Subcutaneous abdominal adipose tissue (tissue), 5 donors: Measurements from ENCODE around the gene RAB44.

Experiments
- H3K27ac ChIP-seq: one replicate; pipeline ENCODE4 v1.7.0; 2013; ENCODE audit warnings: low read depth, mild to moderate bottlenecking, inconsistent platforms, low read length, moderate library complexity
- H3K27me3 ChIP-seq, 5 donors: one replicate each; pipeline ENCODE4 v1.7.0; 2013; ENCODE audit warnings: low read length in 5 of 5, inconsistent platforms in 1 of 5; ENCODE audit not compliant: control insufficient read depth in 5 of 5, insufficient read depth in 4 of 5
- H3K36me3 ChIP-seq, 5 donors: one replicate each; pipeline ENCODE4 v1.7.0; 2013; ENCODE audit warnings: low read length in 5 of 5; ENCODE audit not compliant: control insufficient read depth in 5 of 5, insufficient read depth in 5 of 5
- H3K4me1 ChIP-seq, 5 donors: one replicate each; pipeline ENCODE4 v1.7.0; 2013; ENCODE audit warnings: low read length in 5 of 5, mild to moderate bottlenecking in 3 of 5, moderate library complexity in 1 of 5; ENCODE audit not compliant: control insufficient read depth in 5 of 5, insufficient read depth in 5 of 5
- H3K4me3 ChIP-seq, 5 donors: one replicate each; pipeline ENCODE4 v1.7.0; 2013; ENCODE audit warnings: low read length in 5 of 5, low read depth in 1 of 5
- H3K9ac ChIP-seq, 5 donors: one replicate each; pipeline ENCODE4 v1.7.0; 2013; ENCODE audit warnings: low read length in 5 of 5, mild to moderate bottlenecking in 4 of 5, moderate library complexity in 3 of 5
- H3K9me3 ChIP-seq, 5 donors: one replicate each; pipeline ENCODE4 v1.7.0; 2013; ENCODE audit warnings: low read length in 5 of 5; ENCODE audit not compliant: control insufficient read depth in 5 of 5
- donor health status: healthy.
- donor health status: healthy.
- donor health status: healthy.
- donor health status: healthy.
- donor health status: healthy.

The RAB44 gene

DNA sequence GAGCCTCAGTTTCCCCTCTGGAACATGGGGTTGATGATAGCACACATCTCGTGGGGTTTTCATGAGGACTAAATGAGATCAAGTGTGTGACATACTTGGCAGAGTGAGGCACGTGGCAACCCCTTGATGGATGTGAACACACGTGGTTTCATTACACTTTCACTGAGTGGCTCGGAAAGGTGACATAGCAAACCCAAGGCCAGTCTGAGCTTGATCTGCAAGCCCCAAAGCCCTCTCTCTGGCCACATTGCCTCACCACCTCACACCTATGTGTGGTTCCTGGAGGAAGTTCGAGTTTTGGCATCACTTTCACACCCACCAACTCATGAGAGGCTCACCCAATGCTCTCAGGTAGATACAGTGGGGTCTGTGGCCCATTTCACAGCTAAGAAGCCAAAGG, 81.6 kb downstream of the RAB44 start:
- no peak overlapping the region for H3K9ac ChIP-seq
- H3K27me3 ChIP-seq, result peaks cover 9 to 22% (median 17%) of the 10 kb centered on the region in 5 donors
- peaks cover 0 to 8% (median 6%) of the 10 kb centered on the region in 5 donors for H3K4me1 ChIP-seq
- H3K9me3 ChIP-seq, result no peaks in the 10 kb centered on the region
- H3K36me3 ChIP-seq, result no peaks in the 10 kb centered on the region
- H3K27ac ChIP-seq, result no peak overlapping the region
- H3K4me3 ChIP-seq, result no peak overlapping the region

DNA sequence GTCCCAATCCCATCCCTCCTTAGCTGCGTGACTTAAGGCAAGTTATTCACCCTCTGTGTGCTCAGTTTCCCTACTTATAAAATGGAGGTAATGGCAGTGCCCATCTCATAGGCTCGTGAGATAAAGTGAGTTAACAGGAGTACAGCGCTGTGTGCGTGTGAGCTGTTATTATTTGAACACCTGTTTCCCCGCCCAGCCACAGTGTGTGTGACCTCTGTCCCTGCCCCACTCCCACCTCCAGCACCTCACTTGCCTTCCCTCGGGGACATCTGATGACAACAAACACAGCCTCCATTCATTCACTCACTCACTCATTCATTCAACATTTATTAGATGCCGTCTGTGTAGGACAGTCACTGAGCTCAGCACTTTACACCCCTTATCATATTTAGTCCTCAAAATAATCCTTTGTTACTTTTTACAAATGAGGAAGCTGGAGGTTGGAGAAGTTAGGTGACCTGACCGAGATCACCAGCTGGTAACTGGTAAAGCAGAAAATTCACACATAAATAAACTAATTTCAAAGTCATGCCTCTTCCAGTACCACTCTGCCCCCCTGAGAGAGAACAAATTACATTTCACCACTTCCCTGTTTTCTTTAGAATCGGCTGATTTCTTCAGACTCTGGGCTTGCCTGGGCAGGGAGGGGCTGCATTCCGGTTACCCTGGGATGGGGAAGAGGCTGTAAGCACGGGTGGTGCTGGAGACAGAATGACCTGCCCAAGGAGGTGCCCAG, 83.0 kb downstream of the RAB44 start:
- H3K9ac ChIP-seq, result no peak overlapping the region
- H3K4me1 ChIP-seq, result peaks cover 0 to 8% (median 7%) of the 10 kb centered on the region in 5 donors
- H3K36me3 ChIP-seq, result no peaks in the 10 kb centered on the region
- H3K9me3 ChIP-seq, result no peaks in the 10 kb centered on the region
- H3K27ac ChIP-seq, result no peak overlapping the region
- H3K27me3 ChIP-seq, result peaks cover 9 to 22% (median 17%) of the 10 kb centered on the region in 5 donors
- H3K4me3 ChIP-seq, result no peak overlapping the region

DNA sequence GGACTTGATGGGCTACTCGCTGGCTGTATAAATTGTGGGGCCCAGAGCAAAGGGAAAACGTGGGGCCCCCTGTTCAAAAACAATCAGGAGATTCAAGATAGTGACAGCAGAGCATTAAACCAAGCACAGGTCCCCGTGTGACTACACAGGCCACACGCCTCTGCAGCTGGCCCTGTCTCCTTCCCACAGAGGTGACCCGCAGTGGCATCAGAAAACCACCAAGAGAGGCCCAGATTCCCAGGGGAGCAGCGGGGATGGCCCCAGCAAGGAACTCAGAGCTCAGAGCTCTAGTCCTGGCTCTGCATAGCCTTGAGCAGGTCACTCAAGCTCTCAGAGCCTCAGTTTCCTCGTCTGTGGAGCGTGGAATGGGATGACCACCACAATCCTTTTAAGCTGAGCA, 84.0 kb downstream of the RAB44 start:
- Histone ChIP-seq H3K4me3 (no peak overlapping the region), H3K27ac (no peak overlapping the region), H3K9ac (no peak overlapping the region), H3K9me3 (no peaks in the 10 kb centered on the region), H3K4me1 (peaks cover 0 to 8% (median 7%) of the 10 kb centered on the region in 5 donors), H3K36me3 (no peaks in the 10 kb centered on the region), H3K27me3 (peaks cover 3 to 17% (median 12%) of the 10 kb centered on the region in 5 donors)
